Activated T-helper 17 cell treated with anti-CD3 and anti-CD28 coated beads, Interleukin-2, amount 50 U/mL, for 72 hours (primary cell): ENCODE measurements around the gene MAP3K8. TPM values are rescaled to one million over a fixed set of nuclear protein-coding genes. Genes with fewer than 3 reads are reported as not detected.
A peak's percentile ranks its signal among the peaks of the same experiment; 100 is the strongest.
"Not testable (repeated sequence)": the region's sequence is repeated elsewhere in the genome, so short reads cannot be mapped to it uniquely, and the experiment has no call there.

Experiments used
- ATAC-seq: fragments of 150-1000 bp; cut with Tn5 transposase; replicated peaks from 2 replicates; pipeline ENCODE4 v1.10.0; 2021; ENCODE audit warnings: mild to moderate bottlenecking, moderate library complexity
- H3K27ac Mint-ChIP-seq: one replicate; pipeline ENCODE4 v1.8.0; 2022; ENCODE audit warnings: mixed read lengths
- H3K27me3 Mint-ChIP-seq: one replicate; pipeline ENCODE4 v1.8.0; 2022; ENCODE audit warnings: mixed read lengths
- H3K36me3 Mint-ChIP-seq: one replicate; pipeline ENCODE4 v1.8.0; 2022; ENCODE audit warnings: low read depth, mild to moderate bottlenecking, mixed read lengths
- H3K4me1 Mint-ChIP-seq: one replicate; pipeline ENCODE4 v1.8.0; 2022; ENCODE audit warnings: mixed read lengths
- H3K4me3 Mint-ChIP-seq: one replicate; pipeline ENCODE4 v1.8.0; 2022; ENCODE audit warnings: mild to moderate bottlenecking, mixed read lengths
- H3K9me3 Mint-ChIP-seq: one replicate; pipeline ENCODE4 v1.8.0; 2022; ENCODE audit warnings: mixed read lengths
- total RNA-seq, 2 donors: library from RNA; stranded (reverse); gene quantifications; one replicate each; pipeline ENCODE4 v1.2.3, GENCODE V29; 2022

Gene MAP3K8
- total RNA-seq, 2 donors from 2014 or later: 33.7 to 58.6 TPM

- Mint-ChIP-seq H3K36me3 (peaks cover 46% of the 10 kb centered on the region), H3K4me3 (peak overlapping the region; percentile 78), H3K27ac (peak overlapping the region; percentile 95), H3K9me3 (no peaks in the 10 kb centered on the region), H3K27me3 (no peaks in the 10 kb centered on the region), H3K4me1 (peaks cover 18% of the 10 kb centered on the region)
- ATAC-seq: peak; percentile 5
Observed at GRCh38 chr10:30433306-30433729, 666 bp upstream of the MAP3K8 start.

- Mint-ChIP-seq H3K27me3 (no peaks in the 10 kb centered on the region), H3K9me3 (no peaks in the 10 kb centered on the region), H3K4me3 (peak overlapping the region; percentile 78), H3K36me3 (peaks cover 57% of the 10 kb centered on the region), H3K27ac (peak overlapping the region; percentile 95), H3K4me1 (peaks cover 24% of the 10 kb centered on the region)
- peak; percentile 51 for ATAC-seq
Observed at GRCh38 chr10:30434273-30435072, 489 bp downstream of the MAP3K8 start.

DNA sequence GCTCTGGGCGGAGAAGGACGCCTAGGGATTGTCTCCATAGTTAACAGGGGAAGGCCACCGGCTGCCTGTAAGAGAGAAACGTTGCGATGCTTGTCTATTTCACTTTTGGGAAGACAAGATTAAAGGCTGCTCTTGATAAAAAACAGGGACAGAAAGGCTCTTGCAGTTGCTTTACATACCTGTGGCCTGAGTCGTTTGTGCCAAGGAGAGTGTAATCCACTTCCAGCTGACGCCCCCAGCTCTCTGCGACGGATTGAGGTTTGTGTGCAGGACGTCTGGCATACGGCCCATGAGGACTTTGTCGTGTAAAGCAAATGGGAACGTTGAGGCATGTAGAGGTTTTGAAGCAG lies 1.1 kb downstream of the MAP3K8 start:
- Mint-ChIP-seq H3K27ac (peak overlapping the region; percentile 87), H3K9me3 (no peaks in the 10 kb centered on the region), H3K4me1 (peaks cover 26% of the 10 kb centered on the region), H3K27me3 (no peaks in the 10 kb centered on the region), H3K36me3 (peaks cover 63% of the 10 kb centered on the region), H3K4me3 (peak overlapping the region; percentile 78)
- no peak for ATAC-seq

- not testable (repeated sequence) for H3K27me3 Mint-ChIP-seq, ATAC-seq, H3K9me3 Mint-ChIP-seq
- H3K4me3 Mint-ChIP-seq: peak overlapping the region; percentile 78
- H3K27ac Mint-ChIP-seq: peak overlapping the region; percentile 87
- peaks cover 30% of the 10 kb centered on the region for H3K4me1 Mint-ChIP-seq
- H3K36me3 Mint-ChIP-seq: peaks cover 69% of the 10 kb centered on the region
Observed at GRCh38 chr10:30435499-30436167, 1.6 kb downstream of the MAP3K8 start.

GRCh38 chr10:30436191-30436611 lies 2.2 kb downstream of the MAP3K8 start:
- Mint-ChIP-seq H3K9me3 (no peaks in the 10 kb centered on the region), H3K36me3 (peaks cover 74% of the 10 kb centered on the region), H3K27me3 (no peaks in the 10 kb centered on the region), H3K4me3 (peak overlapping the region; percentile 78), H3K4me1 (peaks cover 30% of the 10 kb centered on the region), H3K27ac (peak overlapping the region; percentile 87)
- ATAC-seq: no peak

DNA sequence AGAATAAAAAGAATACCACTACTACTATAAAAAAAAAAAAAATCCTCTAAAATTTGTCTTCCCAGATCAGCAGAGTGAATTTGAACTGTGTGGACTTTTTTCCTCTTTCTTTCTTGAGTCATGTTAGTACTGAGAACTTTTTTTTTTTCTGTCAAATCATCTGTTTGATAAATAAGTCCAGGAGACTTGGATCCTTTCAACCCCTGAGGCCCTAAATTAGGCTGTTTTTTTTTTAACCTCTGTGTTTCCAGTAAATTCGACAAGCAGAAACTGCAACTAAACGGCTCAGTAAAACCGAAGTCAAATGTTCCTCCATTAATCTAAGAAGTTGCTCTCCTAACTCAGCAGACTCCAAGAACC lies 2.7 kb downstream of the MAP3K8 start:
- ATAC-seq: no peak
- peaks cover 79% of the 10 kb centered on the region for H3K36me3 Mint-ChIP-seq
- H3K27ac Mint-ChIP-seq: peak overlapping the region; percentile 87
- H3K9me3 Mint-ChIP-seq: no peaks in the 10 kb centered on the region
- peaks cover 31% of the 10 kb centered on the region for H3K4me1 Mint-ChIP-seq
- H3K4me3 Mint-ChIP-seq: peak overlapping the region; percentile 78
- H3K27me3 Mint-ChIP-seq: no peaks in the 10 kb centered on the region

DNA sequence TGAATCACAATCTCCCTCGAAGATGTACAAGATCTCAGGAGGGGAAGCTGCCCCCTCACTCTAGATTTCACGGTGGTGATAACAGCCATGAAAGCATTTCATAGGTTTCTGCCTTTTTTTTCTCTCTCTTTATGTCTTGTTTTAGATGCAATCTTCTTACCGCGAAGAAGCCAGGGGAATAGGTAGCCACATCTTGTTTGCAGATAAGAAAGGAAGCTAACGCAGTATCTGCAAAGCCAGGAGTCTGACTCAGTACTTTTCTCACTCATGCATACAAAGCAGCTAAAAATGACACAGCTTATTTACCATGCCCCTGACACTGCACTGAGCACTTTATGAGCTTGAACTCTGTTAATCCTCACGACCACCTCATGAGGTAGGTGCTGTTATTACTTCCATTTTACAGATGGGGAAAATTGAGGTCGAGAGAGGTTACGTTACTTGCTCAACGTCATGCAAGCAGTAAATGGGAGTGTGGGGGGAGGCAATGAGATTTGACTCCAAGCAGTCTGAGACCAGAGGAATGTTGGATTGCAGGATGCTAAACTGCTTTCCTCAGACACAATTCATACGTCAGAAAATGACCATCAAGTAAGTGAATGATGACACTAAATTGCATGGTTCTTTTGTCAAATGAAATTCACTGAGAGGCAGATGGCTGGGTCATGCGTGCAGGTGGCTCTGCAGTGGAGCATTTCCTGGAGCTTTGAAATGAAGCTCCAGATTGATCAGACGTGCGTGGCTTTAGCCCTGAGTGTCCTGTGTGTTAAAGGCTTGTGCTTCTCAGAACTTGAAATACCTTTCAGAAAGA lies 3.3 kb downstream of the MAP3K8 start:
- H3K4me3 Mint-ChIP-seq: peak overlapping the region; percentile 78
- H3K27me3 Mint-ChIP-seq: no peaks in the 10 kb centered on the region
- ATAC-seq: peak; percentile 48
- H3K36me3 Mint-ChIP-seq: peaks cover 85% of the 10 kb centered on the region
- no peaks in the 10 kb centered on the region for H3K9me3 Mint-ChIP-seq
- H3K4me1 Mint-ChIP-seq: peaks cover 36% of the 10 kb centered on the region
- peak overlapping the region; percentile 87 for H3K27ac Mint-ChIP-seq

- ATAC-seq: no peak
- H3K9me3 Mint-ChIP-seq: no peaks in the 10 kb centered on the region
- H3K4me1 Mint-ChIP-seq: peaks cover 32% of the 10 kb centered on the region
- peaks cover 89% of the 10 kb centered on the region for H3K36me3 Mint-ChIP-seq
- peak overlapping the region; percentile 78 for H3K4me3 Mint-ChIP-seq
- peak overlapping the region; percentile 87 for H3K27ac Mint-ChIP-seq
- H3K27me3 Mint-ChIP-seq: no peaks in the 10 kb centered on the region
Observed at GRCh38 chr10:30438021-30438850, 4.3 kb downstream of the MAP3K8 start.

- H3K27ac Mint-ChIP-seq: no peak overlapping the region
- peaks cover 99% of the 10 kb centered on the region for H3K36me3 Mint-ChIP-seq
- peaks cover 41% of the 10 kb centered on the region for H3K4me1 Mint-ChIP-seq
- no peaks in the 10 kb centered on the region for H3K9me3 Mint-ChIP-seq
- H3K4me3 Mint-ChIP-seq: peak overlapping the region; percentile 78
- no peaks in the 10 kb centered on the region for H3K27me3 Mint-ChIP-seq
- no peak for ATAC-seq
Observed at GRCh38 chr10:30439931-30440330, 5.9 kb downstream of the MAP3K8 start.

- H3K4me3 Mint-ChIP-seq: no peak overlapping the region
- H3K27ac Mint-ChIP-seq: no peak overlapping the region
- H3K4me1 Mint-ChIP-seq: peaks cover 41% of the 10 kb centered on the region
- no peaks in the 10 kb centered on the region for H3K27me3 Mint-ChIP-seq
- no peak for ATAC-seq
- no peaks in the 10 kb centered on the region for H3K9me3 Mint-ChIP-seq
- H3K36me3 Mint-ChIP-seq: peaks cover 97% of the 10 kb centered on the region
Observed at GRCh38 chr10:30442019-30442606, 8.1 kb downstream of the MAP3K8 start.

- no peaks in the 10 kb centered on the region for H3K9me3 Mint-ChIP-seq
- no peak for ATAC-seq
- no peak overlapping the region for H3K4me3 Mint-ChIP-seq
- no peaks in the 10 kb centered on the region for H3K27me3 Mint-ChIP-seq
- H3K36me3 Mint-ChIP-seq: peaks cover 97% of the 10 kb centered on the region
- no peak overlapping the region for H3K27ac Mint-ChIP-seq
- H3K4me1 Mint-ChIP-seq: peaks cover 34% of the 10 kb centered on the region
Observed at GRCh38 chr10:30443049-30443448, 9.1 kb downstream of the MAP3K8 start.

- Mint-ChIP-seq H3K27me3 (no peaks in the 10 kb centered on the region), H3K36me3 (peaks cover 97% of the 10 kb centered on the region), H3K27ac (no peak overlapping the region), H3K9me3 (no peaks in the 10 kb centered on the region), H3K4me1 (peaks cover 16% of the 10 kb centered on the region), H3K4me3 (no peak overlapping the region)
- no peak for ATAC-seq
Observed at GRCh38 chr10:30445711-30446110, 11.7 kb downstream of the MAP3K8 start.

GRCh38 chr10:30447125-30447799 lies 13.3 kb downstream of the MAP3K8 start:
- Mint-ChIP-seq H3K36me3 (peaks cover 97% of the 10 kb centered on the region), H3K4me3 (peak overlapping the region; percentile 46), H3K27me3 (no peaks in the 10 kb centered on the region), H3K27ac (peak overlapping the region; percentile 15), H3K9me3 (no peaks in the 10 kb centered on the region), H3K4me1 (peaks cover 11% of the 10 kb centered on the region)
- ATAC-seq: peak; percentile 92
